Hepatic stellate cell (primary cell): ENCODE data around the gene GALR2.
"Not testable (repeated sequence)": the region's sequence is repeated elsewhere in the genome, so short reads cannot be mapped to it uniquely, and the experiment has no call there.

Experiments used
- DNase-seq: peaks from one replicate; pipeline ENCODE4 v3.0.0; 2011; ENCODE audit warnings: low spot score

GALR2 gene

DNA sequence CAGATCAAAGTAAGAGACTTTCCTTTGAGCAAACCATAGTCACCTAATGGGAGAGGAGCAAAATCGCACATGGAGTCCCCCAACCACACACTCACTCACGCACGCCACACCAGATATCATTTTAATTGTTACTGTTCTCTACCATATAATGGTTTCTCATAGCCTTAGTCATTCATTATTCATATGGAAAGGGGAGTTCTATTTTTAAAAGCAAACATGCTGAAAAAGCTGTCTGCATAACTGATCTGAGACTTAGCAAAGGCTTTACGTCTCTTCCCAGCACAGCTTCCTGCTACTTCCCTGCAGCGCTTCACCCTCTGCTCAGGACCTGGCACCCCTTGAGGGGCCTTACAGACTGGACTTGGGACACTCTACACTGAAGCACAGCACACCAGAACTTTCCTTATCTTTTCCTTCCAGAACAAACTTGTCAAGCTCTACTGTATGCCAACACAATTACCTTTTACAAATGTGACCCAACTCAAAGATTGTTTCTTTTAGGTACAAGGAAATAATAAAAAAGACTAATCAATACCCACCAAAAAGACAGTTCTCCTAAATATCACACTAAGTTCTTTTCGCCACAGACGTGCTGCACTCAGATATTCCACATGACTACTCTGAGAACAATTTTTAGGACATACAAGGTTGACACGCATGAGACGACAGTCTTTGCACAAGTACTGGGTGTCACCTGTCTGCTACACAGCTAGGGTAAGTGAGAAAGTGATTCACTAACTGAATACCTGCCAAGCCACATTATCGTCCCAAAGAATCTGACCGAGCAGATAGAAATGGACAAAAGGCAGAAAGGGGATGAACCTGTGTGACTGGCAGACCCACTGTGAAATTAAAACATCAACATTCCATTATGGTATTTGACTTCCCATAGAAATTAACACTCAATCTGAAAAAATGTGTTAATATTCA is 23.8 kb upstream of the GALR2 start:
- no peak for DNase-seq

DNA sequence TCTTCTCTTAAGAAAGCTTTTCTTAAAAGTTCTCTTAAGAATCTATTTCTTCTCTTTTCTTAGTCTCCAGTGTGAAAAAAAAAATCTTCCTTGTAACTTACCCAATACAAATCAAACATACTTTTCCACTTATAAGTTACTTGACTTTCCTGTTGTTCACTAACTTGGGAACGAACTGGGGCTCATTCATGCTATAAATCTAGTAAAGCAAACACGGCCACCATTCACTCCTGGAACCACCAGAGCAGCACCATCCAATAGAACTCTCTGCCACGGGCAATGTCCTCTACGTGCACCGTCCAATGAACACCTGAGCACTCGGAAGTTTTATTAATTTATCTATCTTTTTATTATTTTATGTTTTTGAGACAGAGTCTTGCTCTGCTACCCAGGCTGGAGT is 23.0 kb upstream of the GALR2 start:
- DNase-seq = no peak

DNA sequence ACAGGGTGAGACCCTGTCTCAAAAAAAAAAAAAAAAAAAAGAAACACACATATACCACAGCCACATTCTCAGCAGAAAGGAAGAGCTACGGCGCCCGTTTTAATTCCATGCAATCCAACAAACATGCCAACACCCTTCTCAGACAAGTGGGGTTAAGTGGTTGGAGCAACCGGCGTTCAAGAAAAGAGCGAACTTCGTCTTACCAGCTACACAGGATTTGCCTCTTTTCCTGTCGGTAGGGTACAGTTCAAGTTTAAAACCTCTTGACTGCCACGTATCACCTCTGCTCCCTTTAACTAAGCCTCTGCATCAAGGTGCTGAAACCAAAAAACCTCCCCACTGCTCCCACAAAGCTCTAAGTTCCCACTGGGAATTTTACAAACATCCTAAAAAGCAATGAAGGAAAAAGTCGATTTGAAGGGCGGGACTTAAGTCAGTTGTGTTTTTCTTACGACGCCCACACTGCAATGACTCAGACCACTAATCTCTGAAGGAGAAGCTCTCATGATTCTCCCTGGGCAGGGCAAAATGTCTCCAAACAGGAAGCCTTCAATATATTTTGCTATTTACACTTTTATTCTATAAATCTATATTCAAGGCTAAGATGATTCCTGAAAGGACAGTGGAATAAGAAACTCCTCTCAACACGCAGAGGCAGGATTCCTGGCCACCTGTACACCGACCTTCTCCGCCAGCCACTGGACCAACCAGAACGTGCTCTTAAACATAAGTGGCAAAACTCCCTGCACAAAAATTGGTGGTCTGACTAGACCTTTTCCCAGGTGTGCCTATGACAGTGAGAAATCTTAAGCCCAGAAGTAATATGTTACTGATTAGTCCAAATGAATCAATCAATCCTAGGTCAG is 21.1 kb upstream of the GALR2 start:
- peak; percentile 61 for DNase-seq

DNA sequence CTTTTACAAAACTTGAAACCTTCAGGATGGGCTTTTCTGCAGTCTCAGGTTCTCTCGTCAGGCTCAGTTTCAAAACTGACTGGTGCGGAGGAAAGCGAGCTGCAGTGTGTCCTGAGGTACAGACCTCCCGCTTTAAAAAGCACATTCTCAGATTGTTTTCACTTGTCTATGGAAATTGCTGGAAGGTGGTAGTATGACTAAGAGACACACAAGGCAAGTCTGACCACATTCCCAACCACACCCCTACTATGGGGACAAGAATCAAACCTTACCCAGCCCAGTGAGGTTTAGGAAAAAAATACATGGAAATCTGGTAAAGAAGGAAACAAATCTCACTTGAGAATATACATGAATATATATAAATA is 20.5 kb upstream of the GALR2 start:
- no peak for DNase-seq

DNA sequence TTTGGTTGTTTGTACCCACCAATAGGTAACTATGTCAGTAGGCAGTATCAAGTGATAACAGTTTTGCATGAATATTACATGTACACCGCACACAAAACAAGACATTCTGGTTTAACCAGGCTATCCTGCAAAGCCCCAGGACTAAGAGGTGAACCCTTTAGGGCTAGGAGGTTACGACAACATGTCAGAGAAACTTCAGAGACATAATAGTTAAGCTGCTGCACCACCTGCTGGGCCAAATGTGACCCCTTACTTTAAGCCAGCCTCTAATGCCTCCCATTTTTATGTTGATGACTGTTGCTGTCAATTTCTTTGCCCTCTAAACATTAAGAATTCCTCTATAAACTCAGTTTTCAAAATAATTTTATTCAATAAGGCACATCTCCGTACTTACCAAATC is 17.7 kb upstream of the GALR2 start:
- no peak for DNase-seq

DNA sequence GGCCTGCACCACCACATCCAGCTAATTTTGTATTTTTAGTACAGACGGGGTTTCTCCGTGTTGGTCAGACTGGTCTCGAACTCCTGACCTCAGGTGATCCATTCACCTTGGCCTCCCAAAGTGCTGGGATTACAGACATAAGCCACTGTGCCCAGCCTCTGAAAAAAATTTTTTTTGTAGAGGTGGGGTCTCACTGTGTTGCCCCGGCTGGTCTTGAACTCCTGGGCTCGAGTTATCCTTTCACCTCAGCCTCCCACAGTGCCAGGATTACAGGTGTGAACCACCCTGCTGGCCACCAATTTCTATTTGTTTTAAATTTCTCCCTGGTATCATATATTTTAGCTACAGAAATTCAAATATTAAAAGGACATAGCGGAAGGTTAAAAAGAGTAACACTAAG is 16.3 kb upstream of the GALR2 start:
- DNase-seq = not testable (repeated sequence)

DNA sequence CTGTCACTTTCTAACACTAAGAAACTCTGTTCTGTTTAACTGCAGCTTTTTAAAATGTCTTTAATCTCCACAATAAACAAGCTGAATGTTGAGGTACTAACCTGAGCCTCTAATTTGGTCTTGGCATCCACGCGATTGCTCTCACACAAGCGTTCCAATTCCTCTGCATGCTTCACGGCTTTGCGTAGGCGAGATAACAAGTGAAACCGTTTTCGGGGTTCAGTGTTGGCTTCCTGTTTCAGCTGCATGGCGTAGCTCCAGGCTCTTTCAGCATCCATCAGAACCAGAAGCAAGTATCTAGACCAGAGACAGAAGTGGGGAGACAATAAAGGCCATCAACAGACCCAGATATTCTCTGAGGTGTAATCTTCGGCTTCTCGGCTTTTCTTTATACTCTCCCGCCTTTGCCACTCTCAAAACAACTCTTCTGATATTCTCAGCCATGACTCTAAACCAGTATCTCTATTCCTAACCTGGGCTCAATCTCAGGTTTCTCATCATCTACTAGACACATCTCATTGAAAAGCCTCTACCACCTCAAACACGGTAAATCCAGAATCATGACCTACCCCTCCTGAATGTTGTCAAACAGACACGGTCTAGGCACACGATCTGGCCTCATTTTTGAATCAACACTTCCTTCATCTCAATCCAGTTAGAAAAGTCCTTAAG is 10.6 kb upstream of the GALR2 start:
- DNase-seq = no peak

DNA sequence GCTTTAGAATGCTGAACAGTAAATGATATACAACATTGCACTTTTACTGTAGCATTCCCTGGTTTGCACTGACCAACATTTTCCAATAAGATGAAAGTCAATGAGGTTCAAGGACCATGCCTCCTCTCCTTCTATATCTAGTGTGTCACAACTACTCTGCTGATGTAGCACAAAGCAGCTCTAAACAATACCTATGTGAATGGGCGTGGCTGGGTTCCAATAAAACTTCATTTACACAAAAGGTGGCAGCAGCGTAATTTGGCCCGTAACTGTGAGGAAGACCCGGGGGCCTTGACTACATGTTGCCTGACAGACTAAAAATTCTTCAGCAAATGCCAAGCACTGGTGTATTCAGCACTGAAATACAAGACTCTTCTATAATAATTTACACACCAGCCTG is 8.8 kb upstream of the GALR2 start:
- DNase-seq = no peak

DNA sequence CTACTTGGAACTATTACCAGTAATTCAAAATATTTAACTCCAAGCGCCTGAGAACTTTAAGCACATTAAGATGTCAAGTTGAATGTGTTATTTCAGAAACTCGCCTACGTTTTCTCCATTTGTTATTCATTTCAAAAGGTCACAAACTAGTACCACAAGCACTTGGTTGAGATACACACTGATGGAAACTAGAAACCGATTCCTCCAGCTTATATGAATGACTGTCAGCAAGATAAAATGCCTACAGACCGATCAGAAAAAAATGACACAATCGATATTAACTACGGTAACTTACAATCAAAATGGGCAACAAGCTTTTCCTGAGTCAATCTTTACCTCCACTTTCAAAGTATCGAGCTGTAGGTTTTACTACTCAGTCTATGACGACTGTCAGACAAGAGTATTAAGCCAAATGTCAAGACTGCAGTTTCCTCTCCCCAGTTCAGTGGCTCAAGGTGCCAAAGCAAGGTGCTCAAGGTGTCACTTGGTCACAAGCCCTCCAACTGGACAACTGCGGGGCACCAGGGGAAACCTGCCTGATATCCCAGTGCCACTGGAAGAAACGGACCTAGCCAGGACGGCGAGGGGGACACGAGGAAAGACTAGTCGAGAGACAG is 2.9 kb upstream of the GALR2 start:
- no peak for DNase-seq

DNA sequence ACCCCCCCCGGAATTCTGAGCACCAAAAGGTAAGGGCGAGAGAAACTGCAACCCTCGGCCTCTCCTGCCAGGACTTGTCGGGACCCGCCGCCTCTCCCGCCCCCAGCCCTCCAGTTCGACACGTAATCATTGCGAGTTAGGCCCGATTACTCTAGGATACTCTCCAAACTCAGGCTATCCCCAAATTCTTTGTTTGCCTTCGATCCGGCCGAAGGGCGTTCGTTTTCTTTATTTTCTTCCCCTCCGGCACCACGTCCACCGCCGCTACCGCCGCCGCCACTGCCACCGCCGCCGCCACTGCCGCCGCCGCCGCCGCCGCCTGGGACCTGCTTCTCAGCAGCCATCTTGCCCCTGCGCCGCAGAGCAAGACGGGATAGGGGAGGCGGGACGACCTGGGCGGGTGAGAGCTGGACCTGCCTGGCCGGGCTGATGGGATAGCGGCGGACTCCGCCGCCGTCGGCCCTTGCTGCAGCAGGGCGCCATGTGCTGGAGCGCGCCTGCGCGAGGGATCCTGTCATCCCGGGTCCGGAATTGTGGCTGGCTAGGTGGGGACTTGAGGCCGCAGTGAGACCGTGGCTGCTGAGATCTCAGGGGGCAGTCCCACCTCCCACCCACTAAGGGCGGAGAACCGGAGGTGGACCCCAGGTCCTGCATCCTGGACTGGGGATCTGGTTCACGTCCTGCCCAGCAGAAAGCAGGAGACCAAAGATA is 2.3 kb upstream of the GALR2 start, which contains the start of gene SRP68:
SRP68 (minus strand) TSS at position 370 of the 711 bp plus-strand sequence; CDS start at position 344, 26 bp downstream.
- DNase-seq = peak; percentile 97

DNA sequence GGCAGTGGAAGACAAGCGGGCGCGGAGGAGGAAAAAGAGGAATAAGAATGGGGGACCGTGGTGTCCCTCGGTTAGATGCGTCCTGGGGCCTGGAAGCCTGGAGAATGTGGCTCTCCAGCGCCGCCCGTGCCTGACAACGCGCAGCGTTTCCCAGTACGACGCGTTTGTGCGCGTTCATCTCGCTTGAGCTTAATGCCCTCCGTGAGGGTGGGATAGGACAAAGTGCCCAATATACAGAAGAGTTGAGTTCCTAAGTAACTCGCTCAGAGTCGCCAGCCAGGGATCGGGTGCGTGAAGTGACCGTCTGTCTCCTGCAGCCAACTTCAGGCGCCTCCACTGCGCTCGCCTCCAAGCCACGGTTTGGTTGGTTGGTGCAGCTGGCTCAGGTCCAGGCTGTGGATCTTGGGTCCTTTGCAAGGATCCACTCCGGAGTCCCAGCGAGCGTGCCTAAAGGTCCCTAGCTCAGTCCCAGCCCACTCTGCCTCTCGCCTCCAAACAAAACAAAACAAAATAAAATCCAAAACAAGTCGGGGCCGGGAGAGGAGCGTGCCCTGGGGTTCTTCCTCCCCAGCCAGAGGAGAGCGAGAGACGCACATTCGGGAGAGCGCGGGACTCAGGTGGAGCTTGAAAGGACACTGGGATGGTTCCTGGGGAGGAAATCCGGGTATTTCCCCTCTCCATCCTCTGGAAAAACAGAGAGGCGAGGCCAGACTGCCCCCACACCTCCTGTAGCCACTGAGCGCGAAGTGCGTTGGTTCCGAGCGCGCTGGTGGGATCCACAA is 974 bp downstream of the GALR2 start:
- no peak for DNase-seq

DNA sequence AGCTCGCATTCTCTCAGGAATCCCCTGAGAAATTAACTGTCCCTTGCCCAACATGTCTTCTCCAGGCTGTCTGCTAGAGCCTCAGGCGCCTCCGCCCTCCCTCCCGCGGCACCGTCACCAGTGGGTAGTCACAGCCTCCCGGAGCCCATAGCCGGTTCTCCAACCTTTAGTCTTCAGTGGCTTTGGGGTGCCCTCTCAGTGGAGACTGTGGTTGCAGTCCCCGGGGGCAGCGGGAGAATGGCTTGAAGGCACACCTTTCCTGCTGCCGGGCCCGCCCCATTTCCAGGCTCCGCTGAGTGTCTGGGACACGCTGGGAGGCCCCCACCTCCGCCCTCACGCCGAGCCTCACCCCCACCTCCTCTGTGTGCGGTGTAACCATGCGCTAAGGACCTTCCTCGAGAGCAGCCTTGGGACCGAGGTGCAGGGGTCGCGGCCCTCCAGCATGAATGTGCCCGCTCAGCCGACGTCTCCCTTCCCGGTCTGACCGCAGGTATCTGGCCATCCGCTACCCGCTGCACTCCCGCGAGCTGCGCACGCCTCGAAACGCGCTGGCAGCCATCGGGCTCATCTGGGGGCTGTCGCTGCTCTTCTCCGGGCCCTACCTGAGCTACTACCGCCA is 1.7 kb downstream of the GALR2 start:
- no peak for DNase-seq

DNA sequence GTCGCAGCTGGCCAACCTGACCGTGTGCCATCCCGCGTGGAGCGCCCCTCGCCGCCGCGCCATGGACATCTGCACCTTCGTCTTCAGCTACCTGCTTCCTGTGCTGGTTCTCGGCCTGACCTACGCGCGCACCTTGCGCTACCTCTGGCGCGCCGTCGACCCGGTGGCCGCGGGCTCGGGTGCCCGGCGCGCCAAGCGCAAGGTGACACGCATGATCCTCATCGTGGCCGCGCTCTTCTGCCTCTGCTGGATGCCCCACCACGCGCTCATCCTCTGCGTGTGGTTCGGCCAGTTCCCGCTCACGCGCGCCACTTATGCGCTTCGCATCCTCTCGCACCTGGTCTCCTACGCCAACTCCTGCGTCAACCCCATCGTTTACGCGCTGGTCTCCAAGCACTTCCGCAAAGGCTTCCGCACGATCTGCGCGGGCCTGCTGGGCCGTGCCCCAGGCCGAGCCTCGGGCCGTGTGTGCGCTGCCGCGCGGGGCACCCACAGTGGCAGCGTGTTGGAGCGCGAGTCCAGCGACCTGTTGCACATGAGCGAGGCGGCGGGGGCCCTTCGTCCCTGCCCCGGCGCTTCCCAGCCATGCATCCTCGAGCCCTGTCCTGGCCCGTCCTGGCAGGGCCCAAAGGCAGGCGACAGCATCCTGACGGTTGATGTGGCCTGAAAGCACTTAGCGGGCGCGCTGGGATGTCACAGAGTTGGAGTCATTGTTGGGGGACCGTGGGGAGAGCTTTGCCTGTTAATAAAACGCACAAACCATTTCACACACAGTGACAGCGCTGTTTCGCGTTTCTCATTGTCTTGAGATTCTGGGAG is 2.4 kb downstream of the GALR2 start:
- DNase-seq = no peak

DNA sequence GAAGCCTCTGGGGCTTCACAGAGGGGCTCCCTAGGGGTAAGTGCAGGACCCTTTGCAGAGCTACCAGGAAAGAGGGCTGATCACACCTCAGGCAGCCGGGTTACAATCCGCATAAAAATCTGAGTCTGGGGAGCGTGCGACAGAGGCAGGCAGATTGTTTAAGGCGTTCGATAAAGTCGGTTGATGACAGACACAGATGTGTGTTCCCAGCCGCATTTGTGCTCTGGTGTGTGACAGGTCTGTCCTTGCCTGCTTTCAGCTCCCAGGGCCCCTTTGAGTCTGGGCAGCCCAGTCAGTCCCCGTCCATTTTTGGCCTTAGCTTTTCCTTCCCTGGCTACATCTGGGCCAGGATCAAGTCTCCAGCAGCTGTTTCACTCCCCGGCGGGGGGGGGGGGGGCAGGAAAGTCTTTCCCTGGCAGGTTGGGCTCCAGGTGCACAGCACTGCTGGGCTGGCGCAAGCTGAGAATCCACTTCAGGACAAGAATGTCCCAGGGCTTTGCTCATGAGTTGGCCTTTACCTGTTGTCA is 3.1 kb downstream of the GALR2 start:
- peak; percentile 45 for DNase-seq

DNA sequence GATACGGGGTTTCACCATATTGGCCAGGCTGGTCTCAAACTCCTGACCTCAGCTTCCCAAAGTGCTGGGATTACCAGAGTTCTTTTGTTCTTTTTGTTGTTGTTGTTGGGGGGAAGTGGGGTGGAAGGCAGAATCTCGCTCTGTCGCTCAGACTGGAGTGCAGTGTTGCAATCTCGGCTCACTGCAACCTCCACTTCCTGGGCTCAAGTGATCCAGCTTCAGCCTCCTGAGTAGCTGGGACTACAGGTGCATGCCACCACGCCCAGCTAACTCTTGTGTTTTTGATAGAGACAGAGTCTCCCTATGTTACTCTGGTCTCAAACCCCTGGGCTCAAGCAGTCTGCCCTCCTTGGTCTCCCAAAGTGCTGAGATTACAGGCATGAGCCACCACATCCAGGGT is 3.8 kb downstream of the GALR2 start:
- DNase-seq = not testable (repeated sequence)

DNA sequence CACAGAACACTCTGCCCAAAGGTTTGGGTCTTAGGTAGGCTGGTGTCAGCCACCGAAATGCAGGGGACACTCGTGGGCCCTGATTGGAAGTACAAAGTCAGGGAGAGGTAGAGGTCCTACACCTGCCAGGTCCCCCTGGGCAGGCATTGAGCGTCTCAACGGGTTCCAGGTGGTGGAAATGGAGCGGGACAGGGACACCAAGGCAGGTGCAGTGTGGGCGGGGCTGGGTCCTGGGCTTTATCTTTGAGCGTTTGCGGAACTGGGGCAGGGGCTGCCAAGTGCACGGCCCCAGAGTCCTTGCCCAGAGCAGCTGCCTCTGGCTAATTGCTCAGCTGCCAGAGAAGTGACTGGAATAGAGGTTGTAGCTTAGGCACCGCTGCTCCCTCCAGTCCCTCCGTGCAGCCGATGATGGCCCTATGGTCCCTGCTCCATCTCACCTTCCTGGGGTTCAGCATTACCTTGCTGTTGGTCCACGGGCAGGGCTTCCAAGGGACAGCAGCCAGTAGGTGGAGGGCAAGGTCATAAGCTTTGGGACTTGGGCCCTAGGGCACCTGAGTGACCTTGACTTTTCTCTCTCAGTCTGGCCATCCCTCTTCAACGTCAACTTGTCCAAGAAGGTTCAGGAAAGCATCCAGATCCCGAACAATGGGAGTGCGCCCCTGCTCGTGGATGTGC is 4.4 kb downstream of the GALR2 start, which contains the start of gene ZACN:
ZACN (plus strand) TSS at position 323 of the 675 bp plus-strand sequence; CDS start at position 406, 83 bp downstream.
- no peak for DNase-seq

DNA sequence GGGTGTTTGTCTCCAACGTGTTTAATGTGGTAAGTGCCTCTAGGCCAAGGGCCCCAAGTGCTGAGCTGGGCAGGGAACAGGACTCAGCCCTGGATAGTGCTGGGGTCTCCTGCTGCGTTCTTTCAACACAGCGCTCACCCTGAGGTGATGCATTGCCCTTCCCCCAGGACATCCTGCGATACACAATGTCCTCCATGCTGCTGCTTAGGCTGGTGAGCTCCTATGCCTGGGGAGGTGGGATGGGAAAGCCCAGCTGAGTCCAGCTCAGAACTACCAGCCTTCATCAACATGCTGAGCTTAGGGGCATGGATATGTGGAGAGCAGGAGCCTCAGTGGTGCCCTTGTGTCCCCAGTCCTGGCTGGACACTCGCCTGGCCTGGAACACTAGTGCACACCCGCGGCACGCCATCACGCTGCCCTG is 5.0 kb downstream of the GALR2 start:
- DNase-seq = no peak
